Heart left ventricle (tissue), 13 donors: ENCODE measurements around the gene CRELD2.

Source experiments
- POLR2A ChIP-seq, 2 donors: fragments of 450-650 bp; IDR thresholded peaks; one replicate each; pipeline ENCODE4 v1.6.1; 2017; ENCODE audit warnings: antibody characterized with exemption in 2 of 2, mild to moderate bottlenecking in 2 of 2, moderate library complexity in 2 of 2
- TF ChIP-seq, protein P1 (sequence below), 12 donors: fragments of 200-600 bp; sonication (generic) in 4 of 12; IDR thresholded peaks; one replicate each; pipeline versions ENCODE4 v1.5.0 to v1.8.0; 2018 to 2022; ENCODE audit warnings: antibody characterized with exemption in 12 of 12, mild to moderate bottlenecking in 5 of 12
- donor health status: ischemic (EF 13 %, LVEDD 7.1; RV severe dilation, severe dysfunction).
- donor health status: DM: no; HTN: yes; CAD: no.
- donor health status: DM: no; HTN: no; CAD: no.
- donor health status: ischemic (EF 25% LVEDD 6.9; RV normal size, moderate dysfunction).
- donor health status: ischemic (EF 25% LVEDD 5.7; RV mildly dilated, moderate dysfunction).
- donor health status: ischemic (EF 35%, LVEDD 5.7; RV mildly dilated, moderate dysfunction).
- donor health status: nonischemic (EF 11% LVEDD 7.7; RV severe dilation, severe dysfunction).
- donor health status: DM: yes; HTN: yes; CAD: no.
- donor health status: PGD.
- donor health status: ischemic (EF 29% LVEDD 5.4; RV normal size, mild dysfunction).
- donor health status: nonischemic (EF 23%, LVEDD 6.1; RV moderate dilation, normal function).

DNA sequence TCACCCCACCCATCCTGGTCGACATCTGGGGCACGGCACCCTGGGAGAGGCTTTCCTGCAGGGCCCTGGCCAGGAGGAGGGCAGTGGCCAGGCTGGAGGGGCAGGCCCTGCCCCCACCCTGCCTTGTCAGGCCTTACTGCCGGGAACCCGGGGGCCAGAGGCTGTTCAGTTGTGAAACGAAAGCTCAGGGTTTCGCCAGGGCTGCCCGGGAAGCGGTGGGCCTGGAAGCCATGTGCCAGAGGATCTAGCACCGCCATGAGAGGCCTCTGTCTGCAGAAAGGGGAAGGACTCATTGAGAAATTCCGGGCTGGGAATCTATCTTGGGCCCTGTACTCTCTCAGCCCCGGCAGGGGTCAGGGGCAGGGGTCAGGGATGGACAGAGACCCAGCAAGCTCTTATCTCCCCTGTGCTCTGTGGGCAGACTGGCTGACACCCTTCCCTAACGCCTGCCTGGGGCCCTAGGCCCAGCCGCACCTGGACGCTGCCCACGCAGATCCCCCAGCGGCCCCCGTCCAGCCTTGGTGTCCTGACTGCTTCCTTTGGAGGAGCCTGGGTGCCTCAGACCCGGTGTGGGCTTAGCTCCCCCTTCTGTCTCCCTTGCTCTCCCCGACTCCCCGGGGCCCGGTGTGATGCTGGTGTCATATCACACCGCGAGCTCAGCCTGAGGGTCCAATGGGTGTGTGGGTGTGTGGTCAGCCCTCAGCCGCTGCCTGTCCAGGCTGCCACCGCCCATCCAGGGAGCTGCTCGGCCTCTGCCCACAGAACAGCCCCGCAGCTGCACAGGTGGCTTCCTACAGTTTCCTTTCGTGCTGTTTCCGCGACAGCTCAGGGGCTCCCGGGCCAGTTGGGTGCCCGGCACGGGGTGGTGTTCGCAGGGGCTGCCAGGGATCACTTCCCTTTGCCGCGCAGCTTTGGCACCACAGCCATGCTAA lies 48.6 kb downstream of the CRELD2 start:
- TF ChIP-seq, protein P1, sequence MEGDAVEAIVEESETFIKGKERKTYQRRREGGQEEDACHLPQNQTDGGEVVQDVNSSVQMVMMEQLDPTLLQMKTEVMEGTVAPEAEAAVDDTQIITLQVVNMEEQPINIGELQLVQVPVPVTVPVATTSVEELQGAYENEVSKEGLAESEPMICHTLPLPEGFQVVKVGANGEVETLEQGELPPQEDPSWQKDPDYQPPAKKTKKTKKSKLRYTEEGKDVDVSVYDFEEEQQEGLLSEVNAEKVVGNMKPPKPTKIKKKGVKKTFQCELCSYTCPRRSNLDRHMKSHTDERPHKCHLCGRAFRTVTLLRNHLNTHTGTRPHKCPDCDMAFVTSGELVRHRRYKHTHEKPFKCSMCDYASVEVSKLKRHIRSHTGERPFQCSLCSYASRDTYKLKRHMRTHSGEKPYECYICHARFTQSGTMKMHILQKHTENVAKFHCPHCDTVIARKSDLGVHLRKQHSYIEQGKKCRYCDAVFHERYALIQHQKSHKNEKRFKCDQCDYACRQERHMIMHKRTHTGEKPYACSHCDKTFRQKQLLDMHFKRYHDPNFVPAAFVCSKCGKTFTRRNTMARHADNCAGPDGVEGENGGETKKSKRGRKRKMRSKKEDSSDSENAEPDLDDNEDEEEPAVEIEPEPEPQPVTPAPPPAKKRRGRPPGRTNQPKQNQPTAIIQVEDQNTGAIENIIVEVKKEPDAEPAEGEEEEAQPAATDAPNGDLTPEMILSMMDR (IDR thresholded peaks at IDR 0.05) = peak in 1 of 12 donors; percentile 14
- TF ChIP-seq POLR2A (IDR thresholded peaks at IDR 0.05) = no peak
